Stimulated activated naive CD8-positive, alpha-beta T cell treated with anti-CD3 and anti-CD28 coated beads, Interleukin-15, Interleukin-2, amounts not matched to agents 100 ng/mL and 50 ng/mL, for 24 hours (primary cell): Measurements from ENCODE around the gene GAST.
"Not testable (repeated sequence)": the region's sequence is repeated elsewhere in the genome, so short reads cannot be mapped to it uniquely, and the experiment has no call there.

Experiments
- H3K27ac Mint-ChIP-seq: one replicate; pipeline ENCODE4 v1.8.0; 2021; ENCODE audit warnings: mild to moderate bottlenecking, mixed read lengths
- H3K27me3 Mint-ChIP-seq: one replicate; pipeline ENCODE4 v1.8.0; 2021; ENCODE audit warnings: mixed read lengths
- H3K36me3 Mint-ChIP-seq: one replicate; pipeline ENCODE4 v1.8.0; 2021; ENCODE audit warnings: low read depth, mixed read lengths
- H3K4me1 Mint-ChIP-seq: one replicate; pipeline ENCODE4 v1.8.0; 2021; ENCODE audit warnings: low read depth, mixed read lengths
- H3K4me3 Mint-ChIP-seq: one replicate; pipeline ENCODE4 v1.8.0; 2021; ENCODE audit warnings: mild to moderate bottlenecking, mixed read lengths
- H3K9me3 Mint-ChIP-seq: one replicate; pipeline ENCODE4 v1.8.0; 2021; ENCODE audit warnings: mixed read lengths

Gene GAST, protein sequence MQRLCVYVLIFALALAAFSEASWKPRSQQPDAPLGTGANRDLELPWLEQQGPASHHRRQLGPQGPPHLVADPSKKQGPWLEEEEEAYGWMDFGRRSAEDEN

DNA sequence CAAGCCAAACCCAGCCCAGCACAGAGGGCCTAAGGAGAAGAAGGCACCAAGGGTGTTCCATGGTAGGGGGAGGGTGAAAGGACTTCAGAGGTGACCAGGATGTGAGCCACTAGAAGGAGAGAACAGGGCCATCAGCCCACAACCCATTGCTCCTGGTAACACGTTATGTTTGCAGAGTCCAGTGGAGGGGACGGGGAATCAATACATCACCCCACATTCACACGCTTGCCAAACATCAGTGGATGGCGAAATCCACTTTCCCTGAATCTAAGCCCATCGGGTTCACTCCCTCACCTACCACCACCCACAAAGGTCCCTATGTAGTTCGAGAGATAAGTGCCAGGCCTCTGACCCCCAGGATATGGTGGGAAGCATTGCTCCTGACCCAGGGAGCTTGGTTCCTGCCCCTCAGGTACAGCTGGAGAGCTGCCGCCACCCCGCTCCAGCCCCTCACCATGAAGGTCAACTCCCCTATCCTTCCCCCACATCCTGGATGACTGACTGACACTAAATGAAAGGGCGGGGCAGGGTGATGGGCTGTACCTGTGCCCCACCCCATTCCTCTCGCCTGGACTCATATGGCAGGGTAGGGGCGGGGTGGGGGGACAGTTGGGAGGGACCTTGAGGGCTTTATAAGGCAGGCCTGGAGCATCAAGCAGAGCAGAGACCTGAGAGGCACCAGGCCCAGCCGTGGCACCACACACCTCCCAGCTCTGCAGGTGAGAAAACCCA, at the start of gene GAST:
Gene GAST, plus strand, starts transcription at position 663 of the 732 bp plus-strand sequence. CDS start 3,106 bp downstream, outside the sequence.
- no peaks in the 10 kb centered on the region for H3K27me3 Mint-ChIP-seq
- H3K4me1 Mint-ChIP-seq = peaks cover 8% of the 10 kb centered on the region
- no peaks in the 10 kb centered on the region for H3K9me3 Mint-ChIP-seq
- H3K27ac Mint-ChIP-seq = no peak within 1 kb of the TSS
- no peak within 1 kb of the TSS for H3K4me3 Mint-ChIP-seq
- no peaks in the 10 kb centered on the region for H3K36me3 Mint-ChIP-seq

DNA sequence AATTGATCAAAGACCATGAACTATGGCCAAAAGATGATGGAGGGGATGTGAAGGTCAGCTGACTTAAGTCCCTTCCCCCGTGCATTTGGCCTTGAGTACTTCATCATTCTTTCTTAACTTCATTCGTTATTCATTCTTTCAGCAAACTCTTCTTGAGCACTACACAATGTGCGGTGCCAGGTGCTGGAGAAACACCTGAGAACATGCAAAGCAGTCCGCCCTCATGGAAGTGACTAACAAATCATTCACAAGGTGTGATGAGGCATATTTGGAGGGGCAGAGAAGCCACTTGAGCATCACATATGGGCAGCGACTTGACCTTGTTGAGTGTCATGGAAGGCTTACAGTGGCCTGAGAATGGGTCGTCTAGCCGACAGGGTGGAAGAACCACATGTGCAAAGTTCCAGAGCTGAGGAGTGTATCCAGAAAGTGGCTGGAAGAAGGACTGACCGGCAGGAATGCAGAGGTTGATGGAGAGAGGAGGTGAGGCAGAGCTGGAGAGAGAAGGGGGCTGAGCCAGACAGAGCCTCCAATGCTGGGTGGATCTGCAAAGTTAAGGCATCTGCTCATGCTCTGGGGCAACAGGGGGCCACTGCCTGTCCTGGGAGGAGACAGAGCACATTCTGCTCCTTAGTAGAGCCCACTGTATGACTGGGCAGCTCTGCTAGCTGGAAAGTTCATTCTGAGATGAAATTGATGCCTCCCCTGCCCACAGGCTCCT, 48.5 kb upstream of the GAST start:
- Mint-ChIP-seq H3K27me3 (peaks cover 14% of the 10 kb centered on the region), H3K4me1 (peaks cover 28% of the 10 kb centered on the region), H3K27ac (no peak overlapping the region), H3K4me3 (no peak overlapping the region), H3K9me3 (no peaks in the 10 kb centered on the region), H3K36me3 (no peaks in the 10 kb centered on the region)

DNA sequence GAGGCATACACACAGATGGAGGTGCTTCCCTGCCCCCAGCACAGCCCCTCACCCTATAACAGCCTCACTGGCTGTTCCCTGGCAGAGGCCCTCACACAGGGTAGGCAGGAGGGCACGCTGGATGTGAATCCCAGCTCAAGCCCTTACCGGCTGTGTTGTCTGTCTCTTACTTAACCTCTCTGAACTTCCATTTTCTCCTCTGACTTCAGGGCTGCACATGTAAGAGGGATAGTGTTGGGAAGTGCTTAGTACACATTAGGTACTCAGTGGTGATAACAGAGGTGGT, 48.0 kb upstream of the GAST start:
- no peak overlapping the region for H3K27ac Mint-ChIP-seq
- H3K4me3 Mint-ChIP-seq = no peak overlapping the region

DNA sequence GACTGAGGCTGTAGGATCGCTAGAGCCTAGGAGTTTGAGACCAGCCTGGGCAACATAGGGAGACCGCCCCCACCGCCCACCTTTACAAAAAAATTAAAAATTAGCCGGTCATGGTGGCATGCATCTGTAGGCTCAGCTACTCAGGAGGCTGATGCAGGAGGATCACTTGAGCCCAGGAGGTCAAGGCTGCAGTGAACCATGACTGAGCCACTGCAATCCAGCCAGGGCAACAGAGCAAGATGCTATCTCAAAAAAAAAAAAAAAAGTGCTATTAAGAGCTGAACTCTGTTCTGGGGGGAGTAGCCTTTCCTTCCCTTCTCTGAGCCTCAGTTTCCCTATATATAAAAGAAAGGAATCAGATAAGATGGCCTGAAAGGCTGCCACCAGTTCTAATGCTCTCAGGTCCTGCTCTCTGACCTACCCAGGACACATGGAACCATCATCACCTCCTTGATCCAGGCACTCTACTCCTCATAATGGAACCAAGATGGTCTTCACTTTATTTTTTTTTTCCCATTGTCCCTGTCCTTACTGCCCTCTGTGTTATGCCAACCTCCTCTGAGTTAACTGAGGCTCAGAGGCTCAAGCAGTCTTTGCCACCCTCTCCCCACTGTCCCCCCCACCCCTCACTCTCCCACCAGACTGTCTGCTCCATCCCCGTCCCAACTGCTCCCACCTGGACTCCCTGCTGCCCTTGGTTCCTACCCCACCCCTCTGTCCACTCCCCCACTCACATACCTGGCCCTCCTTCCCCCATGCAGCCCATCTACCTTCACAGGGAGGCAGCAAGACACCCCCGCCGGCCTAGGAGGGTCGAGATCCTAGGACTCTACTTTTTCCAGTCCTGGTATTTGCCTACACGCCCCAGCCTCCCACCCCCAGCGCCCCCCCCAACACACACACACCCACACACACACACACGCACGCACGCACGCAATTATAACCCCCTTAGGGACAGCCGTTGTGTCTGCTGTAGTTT, 47.3 kb upstream of the GAST start:
- H3K4me1 Mint-ChIP-seq = peaks cover 38% of the 10 kb centered on the region
- H3K27ac Mint-ChIP-seq = peak overlapping the region; percentile 100
- H3K36me3 Mint-ChIP-seq = no peaks in the 10 kb centered on the region
- peaks cover 14% of the 10 kb centered on the region for H3K27me3 Mint-ChIP-seq
- peak overlapping the region; percentile 89 for H3K4me3 Mint-ChIP-seq
- no peaks in the 10 kb centered on the region for H3K9me3 Mint-ChIP-seq

More for the DNA sequence above, 48.0 kb upstream of the GAST start:
- Mint-ChIP-seq H3K9me3 (no peaks in the 10 kb centered on the region), H3K36me3 (no peaks in the 10 kb centered on the region), H3K4me1 (peaks cover 30% of the 10 kb centered on the region), H3K27me3 (peaks cover 14% of the 10 kb centered on the region)

DNA sequence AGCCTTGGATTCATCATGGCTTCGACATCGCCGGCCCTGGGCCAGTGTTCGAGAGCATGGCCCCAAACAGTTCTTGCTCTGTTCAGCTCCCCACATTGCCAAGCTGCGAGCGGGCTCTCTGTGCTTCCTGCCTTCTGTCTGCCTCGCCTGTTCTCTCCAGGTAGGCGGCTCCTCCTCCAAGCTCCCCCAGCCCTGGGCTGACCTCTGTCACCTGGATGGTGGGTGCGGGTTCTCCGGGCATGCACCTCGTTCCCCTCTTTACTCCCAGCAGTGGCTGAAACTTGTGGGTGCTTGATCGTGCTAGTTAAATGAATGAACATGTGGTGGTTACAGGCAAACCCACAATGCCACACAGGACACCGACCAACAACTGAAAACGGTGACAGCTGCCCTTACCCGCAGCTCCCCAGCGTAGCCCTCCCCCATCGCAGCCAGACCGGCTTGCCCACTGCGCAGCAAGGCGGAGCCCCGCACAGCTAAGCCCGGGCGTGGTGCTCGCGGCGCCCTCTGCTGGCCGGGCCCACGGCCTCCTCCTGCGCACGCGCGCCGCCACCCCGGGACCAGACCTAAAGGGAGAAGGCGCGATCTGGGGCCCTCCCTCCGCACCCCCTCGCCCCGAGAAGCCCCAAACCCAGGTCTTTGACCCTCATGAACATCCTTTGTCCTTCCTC, 46.4 kb upstream of the GAST start:
- Mint-ChIP-seq H3K9me3 (no peaks in the 10 kb centered on the region), H3K4me3 (peak overlapping the region; percentile 89), H3K4me1 (peaks cover 46% of the 10 kb centered on the region), H3K27me3 (peaks cover 14% of the 10 kb centered on the region), H3K36me3 (no peaks in the 10 kb centered on the region), H3K27ac (peak overlapping the region; percentile 100)

DNA sequence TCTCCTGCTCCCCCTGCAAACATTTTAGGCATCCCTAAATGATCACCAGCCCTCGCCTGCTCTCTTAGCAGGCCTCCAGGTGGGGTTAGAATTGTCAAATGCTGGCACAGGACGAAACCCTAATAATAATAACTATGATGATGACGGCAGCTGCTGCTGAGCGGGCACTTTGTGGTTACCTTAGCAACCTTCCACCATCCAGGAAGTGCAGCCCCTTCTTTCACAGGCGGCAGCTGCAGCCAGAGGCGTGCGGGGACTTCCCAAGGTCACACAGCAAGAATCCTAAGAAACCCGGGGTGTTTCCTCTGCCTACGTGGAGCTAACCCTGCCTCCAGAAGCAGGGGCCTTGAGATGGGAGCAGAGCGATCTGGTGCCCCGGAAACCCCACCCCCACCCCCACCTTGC, 45.9 kb upstream of the GAST start:
- H3K4me3 Mint-ChIP-seq = peak overlapping the region; percentile 89
- peaks cover 48% of the 10 kb centered on the region for H3K4me1 Mint-ChIP-seq
- H3K27me3 Mint-ChIP-seq = peaks cover 14% of the 10 kb centered on the region
- H3K27ac Mint-ChIP-seq = peak overlapping the region; percentile 100
- H3K9me3 Mint-ChIP-seq = no peaks in the 10 kb centered on the region
- H3K36me3 Mint-ChIP-seq = no peaks in the 10 kb centered on the region

DNA sequence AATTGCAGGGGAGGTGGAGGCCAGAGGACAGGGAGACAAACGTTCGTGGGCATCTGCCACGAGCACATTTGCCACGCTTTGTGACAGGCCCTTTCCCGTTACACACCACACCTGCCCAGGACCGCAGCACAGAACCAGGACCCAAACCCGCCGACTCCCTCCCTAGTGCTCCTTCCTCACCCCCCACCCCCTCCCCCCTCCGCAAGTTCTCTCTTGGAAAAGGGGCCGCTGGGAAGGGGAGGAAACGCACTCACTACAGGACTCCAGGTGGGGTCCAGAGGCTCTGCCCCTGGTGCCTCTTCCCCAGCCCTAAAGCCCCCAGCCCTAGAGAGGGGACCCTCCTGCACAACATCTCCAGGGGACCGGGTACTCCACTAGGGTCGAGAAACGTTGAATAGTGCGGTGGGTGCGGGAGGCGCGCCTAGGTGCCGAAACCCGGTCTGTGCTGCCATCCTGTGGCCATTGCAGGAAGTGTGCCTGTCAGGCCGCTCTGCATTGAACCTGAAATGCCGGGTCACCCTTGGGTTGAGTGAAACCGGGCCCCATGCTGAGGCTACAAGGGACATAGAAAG, 45.3 kb upstream of the GAST start:
- Mint-ChIP-seq H3K4me1 (peaks cover 50% of the 10 kb centered on the region), H3K36me3 (no peaks in the 10 kb centered on the region), H3K27me3 (peaks cover 14% of the 10 kb centered on the region), H3K27ac (peak overlapping the region; percentile 100), H3K9me3 (no peaks in the 10 kb centered on the region), H3K4me3 (peak overlapping the region; percentile 89)

DNA sequence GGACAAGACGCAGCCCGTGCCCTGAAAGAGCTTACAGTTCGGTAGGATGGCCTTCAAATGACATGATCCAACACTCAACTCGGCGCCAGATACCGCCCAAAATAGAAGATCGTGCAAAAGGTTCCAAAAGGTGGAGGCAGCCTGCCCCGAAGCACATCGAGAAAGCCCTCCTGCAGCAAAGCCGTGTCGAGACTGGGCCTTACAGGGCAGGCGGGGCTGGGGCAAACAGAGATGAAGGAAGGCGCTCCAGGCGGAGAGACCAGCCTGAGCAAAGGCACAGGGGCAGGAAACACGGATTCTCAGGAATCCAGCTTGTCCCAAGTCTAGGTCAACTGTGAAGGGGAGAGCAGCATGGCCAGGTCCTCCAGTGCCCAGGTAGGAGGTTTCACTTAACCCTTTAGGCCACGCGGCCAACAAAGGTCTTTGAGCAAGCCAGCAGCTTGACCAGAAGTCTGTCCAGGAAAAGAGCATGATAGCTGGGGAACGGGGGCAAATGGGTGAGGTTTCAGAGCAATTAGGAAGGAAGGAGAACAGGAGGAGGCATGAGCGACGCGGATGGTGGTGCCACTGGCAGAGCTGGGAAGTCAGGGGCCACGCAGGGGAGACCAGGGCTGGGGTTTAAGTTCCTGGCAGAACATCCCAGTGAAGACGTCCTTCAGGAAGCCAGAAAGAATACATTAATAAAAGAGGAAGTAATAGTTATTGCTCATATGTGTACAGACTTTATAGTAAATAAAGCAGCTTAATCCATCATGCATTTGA, 44.7 kb upstream of the GAST start:
- Mint-ChIP-seq H3K27me3 (peaks cover 14% of the 10 kb centered on the region), H3K36me3 (no peaks in the 10 kb centered on the region), H3K4me1 (peaks cover 55% of the 10 kb centered on the region), H3K27ac (peak overlapping the region; percentile 100), H3K4me3 (peak overlapping the region; percentile 89), H3K9me3 (no peaks in the 10 kb centered on the region)

DNA sequence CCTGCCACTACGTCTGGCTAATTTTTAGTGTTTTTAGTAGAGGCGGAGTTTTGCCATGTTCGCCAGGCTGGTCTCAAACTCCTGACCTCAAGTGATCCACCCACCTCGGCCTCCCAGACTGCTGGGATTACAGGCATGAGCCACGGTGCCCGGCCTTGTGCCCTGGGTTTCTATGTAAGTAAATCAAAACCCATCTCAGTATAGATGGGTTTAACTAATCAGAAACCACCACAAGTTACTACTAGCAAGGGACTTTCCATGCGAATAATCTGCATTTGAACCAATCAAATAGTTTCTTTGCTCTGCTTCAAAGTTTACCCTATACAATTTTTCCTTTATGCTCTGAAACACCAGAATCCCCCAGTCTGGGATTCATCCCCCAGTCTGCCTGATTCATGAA, 40.0 kb upstream of the GAST start:
- Mint-ChIP-seq H3K27me3 (peaks cover 4% of the 10 kb centered on the region), H3K27ac (peak overlapping the region; percentile 75), H3K4me3 (no peak overlapping the region), H3K4me1 (peaks cover 63% of the 10 kb centered on the region), H3K9me3 (no peaks in the 10 kb centered on the region), H3K36me3 (no peaks in the 10 kb centered on the region)

DNA sequence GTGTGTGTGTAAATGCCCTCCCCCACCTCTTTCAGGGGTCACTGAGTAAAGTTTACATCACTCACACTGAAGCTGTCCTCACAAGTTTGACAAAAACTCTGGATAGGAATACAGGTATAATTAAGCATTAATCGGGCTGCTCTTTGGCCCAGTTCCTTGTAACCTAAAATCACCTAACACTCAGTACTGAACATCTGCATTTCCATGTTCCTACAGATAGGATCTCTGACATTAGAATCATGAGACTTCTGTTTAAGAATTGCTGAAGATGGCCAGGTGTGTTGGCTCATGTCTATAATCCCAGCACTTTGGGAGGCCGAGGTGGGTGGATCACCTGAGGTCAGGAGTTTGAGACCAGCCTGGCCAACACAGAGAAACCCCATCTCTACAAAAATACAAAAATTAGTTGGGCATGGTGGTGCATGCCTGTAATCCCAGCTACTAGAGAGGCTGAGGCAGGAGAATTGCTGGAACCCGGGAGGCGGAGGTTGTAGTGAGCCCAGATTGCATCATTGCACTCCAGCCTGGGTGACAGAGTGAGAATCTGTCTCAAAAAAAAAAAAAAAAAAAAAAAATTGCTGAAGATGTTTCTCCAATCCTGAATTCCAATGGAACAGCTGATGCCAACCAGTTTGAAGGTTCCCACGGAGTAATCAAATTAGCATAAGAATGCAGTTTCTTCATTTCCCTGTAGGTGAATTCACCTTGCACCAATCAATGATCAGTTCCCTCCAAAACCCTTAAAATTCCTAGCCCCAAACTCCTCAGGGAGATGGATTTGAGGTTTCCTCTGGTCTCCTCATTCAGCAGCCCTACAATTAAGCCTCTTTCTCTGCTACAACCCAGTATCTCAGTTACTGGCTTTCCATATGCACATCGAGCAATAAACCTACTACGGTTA, 36.7 kb upstream of the GAST start:
- H3K27me3 Mint-ChIP-seq, H3K36me3 Mint-ChIP-seq, H3K4me3 Mint-ChIP-seq, H3K9me3 Mint-ChIP-seq, H3K27ac Mint-ChIP-seq: not testable (repeated sequence)
- peaks cover 69% of the 10 kb centered on the region for H3K4me1 Mint-ChIP-seq

DNA sequence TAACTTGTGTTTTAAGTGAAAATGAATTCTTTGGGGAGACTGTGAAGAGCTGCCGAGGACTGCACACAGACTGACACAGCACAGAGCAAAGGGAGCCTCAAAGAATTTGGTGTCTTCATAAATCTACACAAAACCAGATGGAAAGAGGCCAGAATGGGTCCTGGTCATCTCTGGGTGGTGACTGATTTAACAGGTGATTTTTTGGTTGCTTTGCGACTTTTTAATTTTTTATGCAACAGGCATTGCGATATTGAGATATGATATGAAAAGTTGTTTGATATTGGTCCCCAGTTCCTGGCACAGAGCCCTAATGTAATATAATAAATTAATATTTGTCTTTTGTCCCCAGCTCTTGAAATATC, 36.1 kb upstream of the GAST start:
- H3K9me3 Mint-ChIP-seq = no peaks in the 10 kb centered on the region
- H3K36me3 Mint-ChIP-seq = no peaks in the 10 kb centered on the region
- H3K4me1 Mint-ChIP-seq = peaks cover 66% of the 10 kb centered on the region
- H3K4me3 Mint-ChIP-seq = no peak overlapping the region
- H3K27ac Mint-ChIP-seq = peak overlapping the region; percentile 36
- no peaks in the 10 kb centered on the region for H3K27me3 Mint-ChIP-seq

DNA sequence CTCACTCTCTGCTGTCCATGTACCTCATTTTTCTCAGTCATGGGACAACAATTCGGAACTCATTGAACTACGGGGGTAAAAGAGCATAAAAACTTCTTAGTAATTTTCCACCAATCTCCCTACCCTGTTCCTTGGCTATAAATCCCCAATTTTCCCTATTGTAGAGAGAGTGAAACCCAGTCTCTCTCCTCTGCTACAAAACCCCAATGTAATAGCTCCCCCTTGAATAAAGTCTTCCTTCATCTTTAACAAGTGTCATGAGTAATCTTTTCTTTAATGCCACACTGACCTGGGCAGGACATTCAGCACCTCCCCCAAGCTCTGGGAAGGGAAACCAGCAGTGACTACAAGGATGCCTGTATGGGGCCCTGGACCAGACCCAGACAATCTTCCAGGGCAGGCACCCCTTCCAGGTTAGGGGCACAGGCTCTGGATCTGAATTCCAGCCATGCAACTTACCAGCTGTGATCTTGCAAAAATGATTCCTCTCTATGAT, 33.7 kb upstream of the GAST start:
- peaks cover 48% of the 10 kb centered on the region for H3K4me1 Mint-ChIP-seq
- peak overlapping the region; percentile 95 for H3K27ac Mint-ChIP-seq
- peak overlapping the region; percentile 80 for H3K4me3 Mint-ChIP-seq
- H3K36me3 Mint-ChIP-seq = no peaks in the 10 kb centered on the region
- H3K27me3 Mint-ChIP-seq = no peaks in the 10 kb centered on the region
- no peaks in the 10 kb centered on the region for H3K9me3 Mint-ChIP-seq
